Measurements from ENCODE around the gene KDM6B. TPM values are rescaled to one million over a fixed set of nuclear protein-coding genes. Genes with fewer than 3 reads are reported as not detected.

The KDM6B gene
- total and polyA plus RNA-seq, 12 donors, result 5.2 to 35.4 (median 25.3) TPM

- no peak for TF ChIP-seq CTCF (IDR thresholded peaks at IDR 0.05)
- intact Hi-C loops (cut with DNase I), result loop anchor here in 1 of 10 donors (10.0 kb wide), 1 partner anchor 309 kb away; the partner anchor contains the start of gene PER1
- Histone ChIP-seq H3K4me3 (peak overlapping the region in 2 of 10 donors; percentile 68 to 77), H3K27me3 (no peaks in the 10 kb centered on the region), H3K27ac (peak overlapping the region in 4 of 10 donors; percentile 96 to 100 (median 98)), H3K36me3 (peaks cover 0 to 60% (median 41%) of the 10 kb centered on the region in 9 donors), H3K4me1 (peaks cover 9 to 32% (median 24%) of the 10 kb centered on the region in 9 donors), H3K9me3 (no peaks in the 10 kb centered on the region)
- WGBS, 2 donors, result 86 to 91% methylated on average over 22 of the region's 22 CpGs
- ATAC-seq, result no peak
- DNase-seq, result no peak
Observed at GRCh38 chr17:7846063-7846735, 12.2 kb downstream of the KDM6B start.

GRCh38 chr17:7846765-7847661, 13.0 kb downstream of the KDM6B start:
- Histone ChIP-seq H3K4me3 (no peak overlapping the region), H3K9me3 (no peaks in the 10 kb centered on the region), H3K4me1 (peaks cover 10 to 36% (median 28%) of the 10 kb centered on the region in 9 donors), H3K27me3 (no peaks in the 10 kb centered on the region), H3K36me3 (peaks cover 0 to 69% (median 47%) of the 10 kb centered on the region in 9 donors), H3K27ac (no peak overlapping the region)
- DNase-seq (no peak), ATAC-seq (no peak)
- intact Hi-C loops (cut with DNase I), result loop anchor here in 1 of 10 donors (10.0 kb wide), 1 partner anchor 308 kb away; the partner anchor contains the start of gene PER1
- 87% methylated on average over 34 of the region's 34 CpGs for WGBS, 2 donors
- TF ChIP-seq CTCF (IDR thresholded peaks at IDR 0.05), result no peak

- intact Hi-C loops (cut with DNase I), result loop anchor here in 1 of 10 donors (10.0 kb wide), 1 partner anchor 307 kb away; the partner anchor contains the start of gene PER1
- no peak for TF ChIP-seq CTCF (IDR thresholded peaks at IDR 0.05)
- Histone ChIP-seq H3K9me3 (no peaks in the 10 kb centered on the region), H3K27ac (no peak overlapping the region), H3K4me1 (peaks cover 10 to 43% (median 32%) of the 10 kb centered on the region in 9 donors), H3K27me3 (no peaks in the 10 kb centered on the region), H3K4me3 (no peak overlapping the region), H3K36me3 (peaks cover 0 to 80% (median 52%) of the 10 kb centered on the region in 9 donors)
- WGBS, 2 donors, result 87 to 88% methylated on average over 18 to 19 of the region's 20 CpGs
- no peak for ATAC-seq
- no peak for DNase-seq
Observed at GRCh38 chr17:7848131-7848579, 14.1 kb downstream of the KDM6B start.

- no peaks in the 10 kb centered on the region for H3K27me3 ChIP-seq
- 90 to 93% methylated on average over 21 of the region's 21 CpGs for WGBS, 2 donors
- no peak for TF ChIP-seq CTCF (IDR thresholded peaks at IDR 0.05)
- intact Hi-C loops (cut with DNase I), result loop anchor here in 1 of 10 donors (10.0 kb wide), 1 partner anchor 306 kb away; the partner anchor contains the start of gene PER1
- H3K36me3 ChIP-seq, result peaks cover 0 to 86% (median 58%) of the 10 kb centered on the region in 9 donors
- ATAC-seq, result no peak
- no peaks in the 10 kb centered on the region for H3K9me3 ChIP-seq
- DNase-seq, result no peak
- no peak overlapping the region for H3K4me3 ChIP-seq
- H3K27ac ChIP-seq, result no peak overlapping the region
- H3K4me1 ChIP-seq, result peaks cover 10 to 40% (median 30%) of the 10 kb centered on the region in 9 donors
Observed at GRCh38 chr17:7848739-7849129, 14.7 kb downstream of the KDM6B start.

All from heart right ventricle (tissue), 16 donors.